Stimulated activated CD4-positive, alpha-beta T cell treated with anti-CD3 and anti-CD28 coated beads, Interleukin-12 subunit alpha, Interleukin-12 subunit beta, amount 100 ng/mL, for 24 hours (primary cell): ENCODE results near the gene CPXM1.
A peak's percentile ranks its signal among the peaks of the same experiment; 100 is the strongest.

Experiments used
- DNase-seq, 2 experiments: peaks; one replicate each; pipeline ENCODE4 v3.0.0-alpha.2; 2020; ENCODE audit warnings: low read depth in 2 of 2

The CPXM1 gene

DNA sequence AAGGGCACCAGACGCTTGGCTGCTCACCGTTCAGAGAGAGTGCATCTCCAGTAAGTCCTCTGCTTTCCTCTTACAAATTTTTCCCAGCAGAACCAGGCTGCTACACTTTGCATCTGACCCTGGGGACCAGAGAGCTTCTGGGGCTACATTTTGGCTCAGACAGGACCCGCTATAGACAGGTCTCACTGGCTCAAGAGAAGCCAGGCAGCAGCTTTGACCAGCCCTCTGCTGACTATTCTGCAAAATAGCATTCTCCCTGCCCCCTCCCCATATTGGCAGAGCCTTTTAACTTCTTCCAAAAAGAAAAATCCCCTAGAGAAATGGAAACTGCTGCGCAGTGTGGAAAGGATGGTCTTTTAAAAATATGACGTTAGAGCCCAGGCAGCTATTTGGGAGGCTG, 37.2 kb downstream of the CPXM1 start:
- no peak for DNase-seq

DNA sequence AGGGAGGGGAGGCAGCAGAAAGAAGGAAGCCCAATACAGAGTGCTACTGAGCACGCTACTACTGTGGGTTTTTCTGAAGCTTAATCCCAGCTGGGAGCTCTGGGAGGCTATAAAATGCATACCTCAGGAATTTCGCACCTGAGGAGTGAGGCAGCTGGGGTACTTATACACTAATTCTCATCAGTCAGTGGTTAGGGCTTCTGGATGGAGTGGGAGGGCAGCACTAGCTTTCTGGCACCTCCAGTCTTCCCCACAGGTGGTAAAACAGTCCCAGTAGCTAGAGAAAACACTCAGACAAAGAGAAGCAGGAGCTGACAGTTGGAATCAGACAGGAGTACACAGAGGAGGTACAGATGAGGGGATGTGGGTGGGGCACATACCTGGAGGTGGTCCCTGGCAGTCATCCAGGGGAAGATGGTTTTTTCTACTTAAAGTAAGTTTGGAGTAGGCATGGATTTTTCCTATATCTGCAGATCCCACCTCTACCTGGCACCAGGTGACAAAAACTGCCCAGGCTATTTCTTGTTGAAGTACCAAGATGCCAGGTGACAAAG, 37.8 kb downstream of the CPXM1 start:
- no peak for DNase-seq

GRCh38 chr20:2761885-2762284, 38.5 kb downstream of the CPXM1 start:
- DNase-seq = no peak

DNA sequence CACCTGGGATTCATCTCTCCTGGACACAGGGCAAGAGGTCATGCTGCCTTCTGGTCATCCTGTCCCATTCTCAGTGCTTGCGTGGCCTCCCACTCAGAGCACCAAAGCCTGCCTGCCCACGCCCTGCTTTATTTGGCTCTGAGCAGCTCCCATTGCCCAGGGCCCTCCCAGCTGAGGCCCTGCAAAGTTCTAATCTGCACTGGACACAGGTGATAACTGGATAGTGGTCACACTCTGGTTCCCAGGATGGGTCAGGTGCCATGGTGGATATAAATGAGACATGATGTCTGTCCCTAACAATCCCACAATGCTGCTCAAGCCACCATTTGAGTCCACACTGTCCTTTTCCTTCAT, 39.5 kb downstream of the CPXM1 start:
- no peak for DNase-seq

DNA sequence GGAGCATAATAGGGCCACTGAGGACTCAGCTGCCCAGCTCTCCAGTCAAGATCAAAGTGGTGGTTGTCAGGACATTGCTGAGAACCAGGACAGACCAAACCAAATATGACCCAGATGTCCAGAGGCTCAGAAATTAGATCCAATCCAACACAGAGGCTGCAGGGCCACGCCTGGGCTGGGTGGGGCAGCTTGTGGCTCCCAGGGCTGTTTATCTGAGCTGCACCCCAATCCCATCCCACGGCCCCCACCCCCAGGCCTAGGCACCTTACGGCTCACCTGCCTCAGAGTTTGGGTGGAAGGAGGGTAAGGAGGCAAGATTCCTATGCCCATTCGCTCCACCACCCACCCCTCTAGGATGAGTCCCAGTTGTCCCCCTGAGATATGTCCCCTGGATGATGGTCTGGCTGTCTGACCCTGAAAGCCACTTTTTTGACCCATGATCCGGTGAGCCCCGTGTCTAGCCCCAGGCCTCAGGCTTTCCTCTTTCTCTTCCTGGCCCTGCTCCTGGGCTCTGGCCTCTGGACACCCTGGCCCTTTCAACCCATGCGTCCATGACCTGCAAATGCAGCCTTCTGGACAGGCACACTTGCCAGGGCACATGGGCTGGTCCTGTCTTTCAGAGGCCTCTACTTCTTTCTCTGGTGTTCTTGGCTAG, 40.0 kb downstream of the CPXM1 start:
- DNase-seq = no peak

DNA sequence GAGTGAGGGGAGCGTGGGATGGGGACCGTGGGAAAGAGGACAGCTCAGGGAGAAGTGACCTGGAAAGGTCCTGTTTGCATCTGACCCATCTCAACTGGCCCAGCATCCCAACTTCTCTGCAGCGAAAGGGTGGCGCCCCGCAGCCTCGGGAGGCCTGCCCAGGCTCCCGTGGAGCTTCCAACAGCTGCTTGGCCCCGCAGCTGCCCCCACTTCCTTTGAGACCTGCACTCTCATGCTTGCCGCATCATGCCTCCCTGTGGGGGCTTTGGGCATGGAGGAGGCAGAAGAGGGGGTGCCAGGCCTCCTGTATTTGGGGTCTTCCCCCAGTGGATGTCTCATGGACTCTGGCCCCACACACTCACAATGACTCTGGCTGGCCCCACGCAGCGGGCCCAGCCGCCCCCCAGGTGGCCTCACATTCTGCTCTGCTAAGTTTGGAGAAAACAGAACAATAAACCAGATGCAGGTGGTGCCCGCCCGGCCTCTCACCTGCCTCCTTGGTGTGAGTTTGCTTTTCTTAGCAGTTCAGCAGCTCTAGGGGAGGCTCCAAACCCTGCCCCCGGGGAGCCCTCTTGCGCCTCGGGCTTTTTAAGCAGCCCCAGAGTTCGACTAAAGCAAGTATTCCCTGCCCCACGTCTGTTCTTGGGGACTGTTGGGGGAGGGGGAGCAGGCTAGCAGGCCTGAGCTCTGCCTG, 40.7 kb downstream of the CPXM1 start:
- DNase-seq = no peak

- DNase-seq = no peak
Measured at GRCh38 chr20:2759143-2759542, 41.3 kb downstream of the CPXM1 start.

DNA sequence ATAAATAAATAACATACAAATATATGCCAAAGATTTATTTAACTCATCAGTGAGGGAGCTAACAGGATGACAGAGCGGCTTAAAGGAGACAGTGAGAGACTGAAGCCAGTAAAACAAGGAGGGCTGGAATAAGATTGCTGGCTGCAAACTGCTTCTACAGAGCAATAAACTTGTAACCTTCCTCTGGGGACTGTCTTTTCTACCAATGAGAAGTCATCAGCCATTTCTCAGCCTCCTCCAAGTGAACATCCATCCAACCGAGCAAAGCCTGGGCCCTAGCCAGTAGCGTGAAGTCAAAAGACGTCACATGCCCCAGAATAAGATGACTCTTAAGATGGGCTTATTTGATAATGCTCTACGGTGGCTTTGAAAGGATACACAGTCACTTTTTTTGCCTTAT, 42.5 kb downstream of the CPXM1 start:
- DNase-seq = no peak

GRCh38 chr20:2757001-2757400, 43.4 kb downstream of the CPXM1 start:
- no peak for DNase-seq

DNA sequence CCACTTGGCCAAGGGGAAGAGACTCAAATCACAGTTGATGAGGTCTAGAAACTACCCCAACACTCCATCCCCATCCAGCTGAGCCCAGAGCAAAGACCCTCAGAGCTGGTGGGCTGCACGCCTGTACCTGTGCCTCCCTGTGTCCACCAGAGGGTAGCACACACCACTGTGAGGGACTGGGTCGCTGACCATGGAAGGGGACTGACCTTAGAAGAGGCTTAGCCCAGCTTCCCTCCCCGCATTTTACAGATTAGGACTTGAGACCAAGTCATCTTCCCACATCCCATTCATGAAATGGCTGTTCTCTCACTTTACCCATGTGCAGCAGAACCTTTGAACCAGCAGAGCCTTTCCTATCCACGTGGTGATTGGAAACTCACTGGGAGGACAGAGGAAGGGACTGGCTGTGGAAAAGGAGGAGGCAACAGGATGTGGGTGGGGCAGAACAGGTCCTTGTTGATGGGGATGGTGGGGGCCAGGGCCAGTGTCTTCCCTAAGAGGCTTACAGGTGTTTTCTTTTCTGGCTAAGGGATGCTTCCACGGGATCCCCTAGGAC, 44.3 kb downstream of the CPXM1 start:
- DNase-seq = no peak

DNA sequence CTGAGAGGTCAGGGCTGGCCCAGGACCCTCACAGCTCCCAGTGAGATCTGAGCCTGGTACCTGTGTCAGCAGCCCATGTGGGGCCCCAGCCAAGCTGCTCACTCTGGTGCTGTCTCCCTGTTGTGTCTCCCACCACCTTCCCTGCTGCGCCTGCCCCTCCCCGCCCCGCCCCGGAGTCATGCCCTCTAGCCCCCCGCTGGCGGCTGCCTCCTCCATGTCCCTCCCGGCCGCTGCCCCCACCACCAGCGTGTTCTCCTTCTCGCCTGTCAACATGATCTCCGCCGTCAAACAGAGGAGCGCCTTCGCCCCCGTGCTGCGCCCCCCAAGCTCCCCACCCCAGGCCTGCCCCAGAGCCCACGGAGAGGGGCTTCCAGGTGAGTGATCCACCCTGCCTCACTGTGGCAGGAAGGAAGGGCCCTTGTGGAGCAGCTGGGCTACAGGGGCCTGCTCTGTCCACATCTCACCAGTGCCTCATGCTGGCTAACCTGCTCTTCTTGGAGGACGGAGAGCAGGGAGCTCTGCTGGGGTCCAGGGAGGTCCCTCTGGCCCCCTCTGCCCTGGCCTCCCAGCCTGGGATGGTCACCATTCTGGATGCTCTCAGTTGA, 44.9 kb downstream of the CPXM1 start:
- DNase-seq = no peak

- no peak for DNase-seq
Measured at GRCh38 chr20:2754424-2754823, 46.0 kb downstream of the CPXM1 start.

DNA sequence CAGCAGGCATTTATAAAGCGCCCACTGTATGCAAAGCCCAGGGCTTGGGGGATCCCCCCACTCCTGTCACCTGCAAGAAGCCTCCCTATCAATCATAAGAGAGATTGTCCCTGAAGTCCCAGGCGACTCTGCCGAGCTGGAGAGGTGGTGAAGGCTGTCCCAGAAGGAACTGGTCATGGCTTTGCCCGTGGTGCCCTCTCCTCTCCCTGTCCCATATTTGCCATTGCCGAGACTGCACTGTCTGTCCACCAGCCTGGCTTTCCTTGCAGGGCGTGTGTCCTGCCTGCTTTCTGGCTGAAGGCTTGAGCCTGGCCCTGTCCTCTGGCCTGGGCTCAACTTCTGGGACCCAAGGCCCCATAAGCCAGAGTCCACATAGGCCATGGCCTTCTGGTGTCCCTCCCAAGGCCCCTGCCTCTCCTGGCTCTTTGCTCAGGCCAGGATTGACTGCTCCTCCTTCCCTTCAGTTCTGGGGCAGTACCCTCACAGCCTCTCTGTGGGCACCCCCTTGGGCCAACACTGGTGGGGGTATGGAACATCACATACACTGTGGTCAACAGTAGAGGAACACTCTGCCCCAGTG, 46.9 kb downstream of the CPXM1 start:
- DNase-seq = no peak

GRCh38 chr20:2752567-2753460, 47.6 kb downstream of the CPXM1 start:
- DNase-seq = peak in 1 of 2 experiments; percentile 40

DNA sequence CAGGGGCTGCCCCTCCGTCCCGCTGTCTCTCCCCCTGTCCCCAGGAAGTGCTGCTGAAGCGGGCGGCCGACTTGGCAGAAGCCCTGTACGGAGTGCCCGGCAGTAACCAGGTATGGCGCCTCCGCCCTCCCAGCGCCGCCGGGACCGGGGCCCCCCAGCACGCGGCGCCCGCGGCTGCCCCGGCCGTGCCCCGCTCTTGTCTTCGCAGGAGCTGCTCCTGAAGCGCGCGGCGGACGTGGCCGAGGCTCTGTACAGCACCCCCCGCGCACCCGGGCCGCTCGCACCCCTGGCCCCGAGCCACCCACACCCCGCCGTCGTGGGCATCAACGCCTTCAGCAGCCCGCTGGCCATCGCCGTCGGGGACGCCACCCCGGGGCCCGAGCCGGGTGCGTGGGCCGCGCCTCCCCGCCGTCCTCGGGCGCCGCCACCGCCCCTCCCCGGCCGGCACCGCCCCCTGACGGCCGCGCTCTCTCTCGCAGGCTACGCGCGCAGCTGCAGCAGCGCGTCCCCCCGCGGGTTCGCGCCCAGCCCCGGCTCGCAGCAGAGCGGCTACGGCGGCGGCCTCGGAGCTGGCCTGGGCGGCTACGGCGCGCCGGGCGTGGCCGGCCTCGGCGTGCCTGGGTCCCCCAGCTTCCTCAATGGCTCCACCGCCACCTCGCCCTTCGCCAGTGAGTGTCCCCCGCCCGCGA, 48.4 kb downstream of the CPXM1 start:
- DNase-seq = peak in 1 of 2 experiments; percentile 43

DNA sequence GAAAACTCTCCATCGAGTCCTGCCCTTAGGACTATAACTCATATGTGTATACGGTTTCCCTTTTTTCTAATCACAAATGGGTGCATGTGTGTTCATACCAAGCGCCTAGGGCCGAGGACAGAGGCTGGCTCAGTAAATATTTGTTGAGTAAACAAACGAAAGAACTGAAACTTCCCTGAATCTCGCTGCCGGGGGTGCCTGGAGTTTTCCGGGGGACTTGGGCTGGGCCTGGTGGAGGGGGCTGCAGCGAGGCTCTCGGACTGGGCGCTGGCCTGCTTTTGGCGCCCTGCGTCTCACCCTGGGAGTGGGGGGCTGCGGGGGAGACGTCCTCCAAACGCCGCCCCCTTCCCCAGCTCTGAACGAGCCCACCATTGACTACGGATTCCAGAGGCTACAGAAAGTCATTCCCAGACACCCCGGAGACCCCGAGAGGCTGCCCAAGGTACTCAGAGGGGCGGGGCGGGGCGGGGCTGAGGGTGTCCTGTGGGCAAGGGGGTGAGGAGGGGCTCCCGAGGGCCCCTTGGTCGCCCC, 49.0 kb downstream of the CPXM1 start:
- DNase-seq = no peak

- DNase-seq = no peak
Measured at GRCh38 chr20:2750491-2751251, 49.8 kb downstream of the CPXM1 start.

DNA sequence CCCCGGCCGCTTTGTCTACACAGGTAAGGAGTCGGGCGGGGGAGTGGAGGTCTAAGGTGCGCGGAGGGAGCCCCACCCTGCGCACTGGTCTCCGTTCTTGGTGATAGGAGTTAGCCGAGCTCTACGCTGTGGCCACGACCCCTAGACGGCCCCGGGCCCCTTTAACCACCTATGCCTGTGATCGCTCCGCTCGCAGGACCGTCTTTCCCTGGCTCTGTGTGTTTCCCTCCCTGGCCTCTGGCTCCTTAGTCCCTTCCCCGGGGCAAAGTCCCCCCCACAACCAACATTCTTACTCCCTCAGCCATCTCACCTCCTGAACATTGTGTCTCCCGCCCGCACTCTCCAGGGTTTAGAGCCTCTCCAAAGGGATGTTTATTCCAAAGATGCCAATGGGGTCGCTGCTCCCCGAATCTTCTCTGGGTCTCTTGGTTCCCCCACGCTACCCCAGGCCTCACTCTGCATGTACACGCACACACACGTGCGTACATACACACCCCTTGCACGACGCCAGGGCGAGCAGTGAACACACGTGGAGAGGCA, 50.4 kb downstream of the CPXM1 start:
- no peak for DNase-seq

DNA sequence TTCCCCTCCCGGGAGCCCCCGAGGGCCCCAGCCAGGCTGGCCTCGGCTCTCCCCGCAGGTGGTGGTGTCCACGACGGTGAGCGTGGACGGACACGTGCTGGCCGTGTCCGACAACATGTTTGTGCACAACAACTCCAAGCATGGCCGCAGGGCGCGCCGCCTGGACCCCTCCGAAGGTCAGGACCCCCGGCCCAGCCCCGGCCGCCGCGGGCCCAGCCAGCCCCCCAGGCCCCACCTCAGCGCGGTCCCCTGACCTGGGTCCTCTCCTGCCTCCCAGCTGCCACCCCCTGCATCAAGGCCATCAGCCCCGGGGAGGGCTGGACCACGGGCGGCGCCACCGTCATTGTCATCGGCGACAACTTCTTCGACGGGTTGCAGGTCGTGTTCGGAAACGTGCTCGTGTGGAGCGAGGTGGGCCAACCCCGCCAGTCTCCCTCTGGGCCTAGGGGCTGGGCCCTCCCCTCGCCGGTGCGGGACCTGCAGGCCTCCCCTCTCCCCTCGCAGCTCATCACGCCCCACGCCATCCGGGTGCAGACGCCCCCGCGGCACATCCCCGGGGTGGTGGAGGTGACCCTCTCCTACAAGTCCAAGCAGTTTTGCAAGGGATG, 51.0 kb downstream of the CPXM1 start:
- DNase-seq = no peak
